ENCODE data around the gene DUOX2. TPM values are rescaled to one million over a fixed set of nuclear protein-coding genes. Genes with fewer than 3 reads are reported as not detected.
"Not testable (repeated sequence)": the region's sequence is repeated elsewhere in the genome, so short reads cannot be mapped to it uniquely, and the experiment has no call there.

DUOX2 gene
- polyA plus RNA-seq, 4 donors, result 0.03 to 0.05 (median 0.05) TPM; not detected in 1

DNA sequence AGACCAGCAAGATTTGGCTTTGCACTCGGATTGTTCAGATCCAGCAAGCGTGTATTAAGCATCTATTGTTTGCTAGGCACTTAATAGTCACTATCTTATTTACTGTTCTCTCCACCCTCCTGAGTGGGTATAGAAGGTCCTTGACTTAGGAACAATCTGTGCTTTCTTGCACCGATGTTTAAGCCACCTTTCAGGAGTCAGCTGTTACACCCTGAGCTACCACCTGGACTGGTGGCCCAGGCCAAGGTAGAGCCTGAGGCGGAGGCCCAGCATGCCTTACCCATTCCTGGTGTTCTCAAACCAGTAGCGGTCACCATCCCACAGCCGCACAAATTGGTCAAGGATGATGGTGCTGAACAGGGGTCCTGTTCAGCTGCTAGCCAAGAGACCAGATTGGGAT is 25.8 kb upstream of the DUOX2 start:
- no peak for DNase-seq (ENCODE audit: low read depth in 4 of 4, low spot score in 2 of 4)

DNA sequence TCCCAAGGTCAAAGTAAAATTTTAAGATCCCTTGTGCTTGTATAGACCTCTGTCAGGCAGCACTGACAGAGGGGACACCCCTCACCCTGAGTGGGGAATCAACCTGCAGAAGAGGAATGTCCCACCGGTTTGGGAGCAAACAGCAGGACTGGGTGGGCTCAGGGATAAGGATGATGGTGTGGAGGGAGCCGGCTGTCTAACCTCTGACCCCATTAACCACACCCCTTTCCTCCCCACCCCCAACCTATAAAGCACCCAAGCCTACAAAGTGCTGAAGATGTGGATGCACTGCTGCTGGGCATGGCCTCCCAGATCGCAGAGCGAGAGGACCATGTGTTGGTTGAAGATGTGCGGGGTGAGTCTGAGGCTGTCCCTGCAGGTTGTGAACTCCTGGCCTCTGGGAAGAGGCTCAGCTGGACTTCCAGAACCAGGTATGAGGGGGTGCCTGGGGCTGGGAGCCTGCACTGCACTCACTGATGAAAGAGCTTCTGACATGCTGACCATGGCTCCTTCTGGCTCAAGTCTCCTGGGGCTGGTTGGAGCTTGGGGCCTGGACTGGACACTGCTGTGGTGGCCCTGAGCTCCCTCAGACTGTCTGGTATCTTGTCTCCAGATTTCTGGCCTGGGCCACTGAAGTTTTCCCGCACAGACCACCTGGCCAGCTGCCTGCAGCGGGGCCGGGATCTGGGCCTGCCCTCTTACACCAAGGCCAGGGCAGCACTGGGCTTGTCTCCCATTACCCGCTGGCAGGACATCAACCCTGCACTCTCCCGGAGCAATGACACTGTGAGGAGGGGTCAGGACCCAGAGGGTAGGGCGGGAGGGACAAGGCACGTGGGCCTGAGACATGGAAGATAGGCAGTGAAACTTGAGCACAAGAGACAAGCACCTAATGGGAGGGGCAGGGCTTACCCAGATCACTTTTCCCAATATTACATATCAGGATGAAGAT is 25.1 kb upstream of the DUOX2 start:
- no peak for DNase-seq (ENCODE audit: low read depth in 4 of 4, low spot score in 2 of 4)

DNA sequence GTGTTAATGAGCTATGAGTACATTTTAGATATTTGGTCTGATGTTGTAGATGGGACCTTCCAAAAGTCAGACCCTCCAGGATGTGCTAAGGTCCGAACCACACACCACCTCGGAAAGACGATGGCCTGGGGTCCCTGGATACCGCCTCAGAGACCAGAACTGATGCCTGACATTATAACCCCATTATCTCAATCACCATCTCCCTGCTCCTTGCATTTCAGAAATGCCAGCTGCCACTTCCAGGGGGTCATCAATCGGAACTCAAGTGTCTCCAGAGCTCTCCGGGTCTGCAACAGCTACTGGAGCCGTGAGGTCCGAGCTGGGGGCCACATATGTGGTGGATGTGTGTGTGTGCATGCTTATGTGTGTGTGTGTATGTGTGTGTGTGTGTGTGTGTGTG is 23.7 kb upstream of the DUOX2 start:
- no peak for DNase-seq (ENCODE audit: low read depth in 4 of 4, low spot score in 2 of 4)

DNA sequence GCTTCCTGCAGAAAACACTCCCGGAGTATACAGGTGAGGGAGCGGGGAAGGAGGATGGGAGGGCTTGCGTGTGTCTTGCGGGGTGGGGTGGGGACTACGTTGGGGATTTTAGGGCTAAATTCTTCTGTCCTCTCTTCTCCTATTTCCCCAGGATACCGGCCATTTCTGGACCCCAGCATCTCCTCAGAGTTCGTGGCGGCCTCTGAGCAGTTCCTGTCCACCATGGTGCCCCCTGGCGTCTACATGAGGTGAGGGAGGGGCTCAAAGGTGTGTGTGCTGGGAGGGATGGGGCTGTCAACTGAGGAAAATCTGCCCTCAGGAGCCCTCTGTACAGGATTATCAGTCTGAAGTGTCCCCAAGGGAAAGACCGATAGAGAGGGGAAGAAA is 22.4 kb upstream of the DUOX2 start:
- DNase-seq (ENCODE audit: low read depth in 4 of 4, low spot score in 2 of 4), result no peak

DNA sequence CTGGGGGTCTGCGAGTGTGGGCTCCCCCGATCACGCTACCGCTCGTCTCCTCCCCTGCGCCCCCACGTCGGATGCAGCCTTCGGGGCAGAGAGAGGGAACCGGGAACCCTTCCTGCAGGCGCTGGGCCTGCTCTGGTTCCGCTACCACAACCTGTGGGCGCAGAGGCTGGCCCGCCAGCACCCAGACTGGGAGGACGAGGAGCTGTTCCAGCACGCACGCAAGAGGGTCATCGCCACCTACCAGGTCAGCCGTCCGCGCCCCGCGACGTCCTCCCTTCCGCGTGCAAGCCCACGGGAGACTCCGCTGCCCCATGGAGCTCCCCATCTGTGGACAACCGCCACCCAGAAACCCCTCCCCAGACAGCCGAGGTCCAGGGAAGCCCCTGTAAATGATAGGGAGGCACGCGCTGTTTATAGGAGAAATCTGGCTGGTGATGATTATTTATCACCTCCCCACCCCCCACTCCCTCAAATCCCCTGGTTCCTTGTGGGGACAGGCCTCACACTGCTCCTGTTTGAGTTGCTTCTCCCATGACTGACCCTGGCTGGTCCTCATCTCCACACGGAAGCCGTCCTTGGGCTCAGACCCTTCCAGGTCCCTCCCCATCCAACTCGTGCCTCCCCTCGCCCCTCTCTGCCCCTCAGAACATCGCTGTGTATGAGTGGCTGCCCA is 21.9 kb upstream of the DUOX2 start:
- DNase-seq (ENCODE audit: low read depth in 4 of 4, low spot score in 2 of 4), result not testable (repeated sequence)

DNA sequence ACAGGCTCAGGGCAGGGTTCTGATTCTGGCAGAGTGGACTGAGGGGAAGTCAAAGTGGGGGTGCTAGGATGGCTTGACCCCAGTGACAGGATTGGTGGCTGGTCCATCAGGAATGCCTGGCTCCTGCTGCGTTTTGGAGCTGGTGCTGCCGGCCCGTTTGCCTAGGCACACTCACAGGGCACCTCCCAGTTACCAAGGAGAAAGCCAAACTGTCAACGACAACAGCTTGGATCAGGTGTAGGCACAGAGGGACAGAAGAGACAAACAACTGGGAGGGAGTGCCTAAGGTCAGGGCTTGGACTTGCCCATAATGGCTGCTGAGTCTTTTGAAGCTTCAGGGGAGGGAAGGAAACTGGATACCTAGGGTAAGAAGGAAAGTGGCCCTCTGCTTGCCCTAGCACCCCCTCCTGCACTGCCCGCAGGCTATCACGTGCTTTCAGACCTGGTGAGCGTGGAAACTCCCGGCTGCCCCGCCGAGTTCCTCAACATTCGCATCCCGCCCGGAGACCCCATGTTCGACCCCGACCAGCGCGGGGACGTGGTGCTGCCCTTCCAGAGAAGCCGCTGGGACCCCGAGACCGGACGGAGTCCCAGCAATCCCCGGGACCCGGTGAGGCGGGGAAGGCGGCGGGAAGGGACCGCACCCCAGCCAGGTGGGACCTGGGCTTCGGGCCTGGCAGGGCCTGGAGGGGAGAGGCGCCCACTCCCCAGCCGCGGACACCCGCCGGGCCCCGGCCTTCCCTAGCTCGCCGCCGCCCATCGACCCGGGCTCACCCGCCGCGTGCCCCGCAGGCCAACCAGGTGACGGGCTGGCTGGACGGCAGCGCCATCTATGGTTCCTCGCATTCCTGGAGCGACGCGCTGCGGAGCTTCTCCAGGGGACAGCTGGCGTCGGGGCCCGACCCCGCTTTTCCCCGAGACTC is 21.0 kb upstream of the DUOX2 start:
- DNase-seq (ENCODE audit: low read depth in 4 of 4, low spot score in 2 of 4), result no peak

DNA sequence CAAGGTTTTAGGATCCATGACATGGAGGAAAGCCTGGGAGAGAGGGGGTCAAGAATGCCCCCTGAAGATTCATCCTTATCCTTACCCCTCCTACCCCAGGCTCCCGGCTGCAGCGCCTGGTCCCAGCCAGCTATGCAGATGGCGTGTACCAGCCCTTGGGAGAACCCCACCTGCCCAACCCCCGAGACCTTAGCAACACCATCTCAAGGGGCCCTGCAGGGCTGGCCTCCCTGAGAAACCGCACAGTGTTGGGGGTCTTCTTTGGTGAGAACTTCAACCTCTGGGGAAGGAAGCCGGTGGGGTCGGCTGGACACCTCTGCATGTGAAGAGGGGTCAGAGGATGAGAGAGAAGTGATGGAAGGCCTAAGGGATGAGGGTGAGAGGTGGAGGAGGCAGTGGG is 20.1 kb upstream of the DUOX2 start:
- no peak for DNase-seq (ENCODE audit: low read depth in 4 of 4, low spot score in 2 of 4)

DNA sequence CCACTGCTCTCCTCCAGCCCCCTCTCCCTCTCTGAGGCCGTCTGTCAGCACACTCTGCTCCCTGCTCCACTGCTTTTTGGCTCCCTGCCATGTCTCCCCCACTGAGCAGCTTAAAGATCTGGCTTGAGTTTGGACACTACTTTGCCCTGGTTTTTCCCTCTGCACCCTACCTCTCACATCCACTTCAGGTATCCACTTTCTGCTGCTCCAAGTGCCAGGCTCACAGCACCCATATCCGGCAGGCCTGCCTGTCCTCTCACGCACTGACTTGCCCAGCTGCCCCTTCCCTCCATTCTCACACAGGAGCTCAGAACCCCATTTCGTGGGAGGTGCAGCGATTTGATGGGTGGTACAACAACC is 19.6 kb upstream of the DUOX2 start:
- no peak for DNase-seq (ENCODE audit: low read depth in 4 of 4, low spot score in 2 of 4)

DNA sequence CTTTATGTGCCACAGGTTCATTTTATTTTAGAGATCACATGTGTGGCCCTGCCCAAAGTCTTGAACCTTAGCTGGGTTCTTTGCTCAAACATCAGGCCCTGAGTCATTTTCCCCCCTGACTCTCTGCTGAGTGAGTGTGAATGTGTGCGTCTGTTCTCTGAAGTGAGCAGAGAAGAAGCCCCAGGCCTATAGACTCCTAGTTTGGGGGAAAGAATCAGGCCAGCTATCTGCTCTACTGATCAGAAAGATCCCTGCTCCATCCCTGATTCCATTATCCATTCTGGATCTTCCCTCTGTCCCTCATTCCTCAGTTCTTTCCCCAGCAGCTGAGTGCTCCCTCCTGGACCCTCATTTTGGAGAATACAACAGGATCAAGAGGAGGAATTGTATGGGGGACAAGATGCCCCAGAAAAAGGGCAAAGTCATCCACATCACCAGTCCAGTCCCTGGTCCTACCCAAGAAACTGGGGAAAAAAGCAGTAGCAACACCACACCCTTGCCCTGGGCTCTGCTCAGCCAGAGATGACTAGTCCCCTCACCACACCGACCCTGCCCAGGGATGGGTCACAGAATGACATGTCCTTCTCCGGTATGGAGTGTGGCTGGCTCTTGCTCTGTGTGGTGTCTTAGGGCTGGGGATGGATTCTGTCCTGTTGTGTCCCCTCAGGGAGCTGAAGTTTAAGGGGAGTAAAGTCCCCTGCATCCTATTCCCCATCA is 19.0 kb upstream of the DUOX2 start:
- no peak for DNase-seq (ENCODE audit: low read depth in 4 of 4, low spot score in 2 of 4)

DNA sequence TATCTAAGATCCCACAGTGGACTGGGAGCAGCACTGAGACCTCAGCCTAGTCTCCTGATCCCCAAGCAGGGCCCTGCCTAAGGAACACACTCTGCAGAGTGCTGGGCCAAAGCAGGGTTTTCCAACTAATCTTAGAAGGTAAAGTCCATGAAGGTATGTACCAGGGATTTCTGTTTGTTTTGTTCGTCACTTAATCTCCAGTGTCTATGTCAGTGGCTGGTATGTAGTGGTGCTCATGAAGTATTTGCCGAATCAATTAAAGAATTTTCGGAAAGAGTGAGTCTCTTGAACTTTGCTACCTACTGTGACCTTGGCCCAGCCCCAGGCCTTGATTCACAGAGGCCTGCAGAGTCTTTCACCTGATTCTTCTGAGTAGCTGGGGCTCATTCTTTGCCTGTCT is 17.5 kb upstream of the DUOX2 start:
- no peak for DNase-seq (ENCODE audit: low read depth in 4 of 4, low spot score in 2 of 4)

DNA sequence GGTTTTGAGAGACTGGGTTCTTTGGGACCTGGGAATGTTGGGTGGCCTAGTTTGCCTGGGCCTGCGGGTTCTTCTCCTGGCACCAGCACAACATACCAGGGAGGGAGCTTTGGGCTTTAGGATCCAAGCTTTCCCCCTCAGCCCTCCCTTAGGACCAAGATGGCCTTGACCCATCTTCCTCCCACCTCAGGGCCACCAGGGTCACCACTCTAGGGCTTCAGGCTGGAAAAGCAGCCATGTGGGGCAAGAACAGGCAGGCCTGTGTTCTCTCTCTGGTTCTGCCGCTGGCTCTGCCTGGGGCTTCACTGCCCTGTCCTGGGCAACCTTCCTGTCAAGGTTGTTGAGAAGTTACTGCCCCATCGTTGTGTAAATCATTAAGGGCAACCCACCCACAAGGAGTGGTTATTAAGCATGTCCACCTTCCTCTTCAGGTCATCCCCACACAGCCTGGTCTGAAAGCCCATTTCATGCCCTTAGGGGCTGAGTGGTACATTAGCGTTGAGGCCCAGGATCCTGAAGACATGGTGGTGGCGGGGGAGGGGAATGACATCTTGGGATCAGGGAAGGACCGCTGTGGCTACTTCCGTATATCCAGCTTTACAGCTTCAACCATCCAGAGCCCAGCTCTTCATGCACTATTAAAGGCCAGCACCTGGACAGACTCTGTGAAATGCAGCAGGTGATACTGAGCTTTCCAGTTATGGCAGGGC is 16.5 kb upstream of the DUOX2 start:
- DNase-seq (ENCODE audit: low read depth in 4 of 4, low spot score in 2 of 4), result no peak

DNA sequence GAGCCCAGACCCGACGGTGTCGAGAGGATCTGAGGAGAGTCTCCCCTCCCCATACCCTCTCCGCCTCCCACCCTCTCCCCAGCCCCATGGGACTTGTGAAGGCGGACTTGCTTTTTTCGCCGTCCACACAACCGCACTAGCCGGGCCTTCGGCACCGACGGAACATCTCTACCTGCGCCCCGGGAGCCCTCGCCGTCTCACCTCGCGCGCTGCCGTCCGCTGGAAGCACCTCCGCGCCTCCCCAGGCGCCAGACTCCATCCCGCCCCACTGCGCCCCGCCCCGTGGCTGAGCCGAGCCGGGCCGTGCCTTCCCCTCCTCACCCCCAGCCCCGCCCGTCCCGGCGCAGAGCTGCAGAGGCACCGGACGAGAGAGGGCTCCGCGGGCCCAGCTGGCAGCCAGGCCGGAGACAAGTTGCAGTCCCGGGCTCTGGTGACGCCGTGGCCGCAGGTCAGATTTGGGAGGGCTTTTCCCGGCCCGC is 15.7 kb upstream of the DUOX2 start, which contains the start of the genes DUOX1 and DUOXA1:
TSS of gene DUOX1 (plus strand) at position 344 of the 479 bp plus-strand sequence. CDS start 1,973 bp downstream, outside the sequence.
TSS of gene DUOXA1 (minus strand) at position 229 of the 479 bp plus-strand sequence. CDS start 6,865 bp downstream, outside the sequence.
- no peak for DNase-seq (ENCODE audit: low read depth in 4 of 4, low spot score in 2 of 4)

DNA sequence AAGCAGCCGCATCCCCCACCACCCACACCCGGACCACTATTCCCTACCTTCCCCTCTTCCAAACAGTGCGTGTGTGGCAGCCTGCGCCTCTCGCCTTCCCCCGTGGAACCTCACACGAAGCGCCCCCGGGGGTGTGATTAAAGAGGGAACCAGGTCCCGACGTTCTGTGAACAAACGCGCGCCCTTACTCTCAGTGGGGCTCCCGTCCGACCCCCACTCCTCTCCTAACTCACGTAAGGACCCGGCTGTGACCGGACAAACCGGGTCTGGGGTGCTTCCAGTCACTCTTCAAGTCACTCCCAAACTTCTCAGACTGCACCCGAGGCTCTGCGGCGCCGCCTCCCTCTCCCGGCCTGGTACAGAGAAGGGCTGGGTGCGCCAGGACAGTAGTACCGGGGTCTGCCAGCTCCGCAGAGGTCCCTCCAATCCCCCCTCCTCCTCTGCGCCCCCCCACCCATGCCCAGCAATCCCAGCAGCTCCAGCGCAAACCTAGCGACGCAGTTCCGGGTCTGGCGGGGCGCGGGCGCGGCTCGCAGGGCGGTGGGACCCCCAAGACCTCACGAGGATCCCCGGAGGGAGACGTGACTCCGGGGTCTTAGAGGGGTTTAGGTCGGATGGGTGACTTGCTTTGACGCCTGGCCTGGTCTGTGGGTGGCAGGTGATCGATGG is 15.1 kb upstream of the DUOX2 start:
- no peak for DNase-seq (ENCODE audit: low read depth in 4 of 4, low spot score in 2 of 4)

DNA sequence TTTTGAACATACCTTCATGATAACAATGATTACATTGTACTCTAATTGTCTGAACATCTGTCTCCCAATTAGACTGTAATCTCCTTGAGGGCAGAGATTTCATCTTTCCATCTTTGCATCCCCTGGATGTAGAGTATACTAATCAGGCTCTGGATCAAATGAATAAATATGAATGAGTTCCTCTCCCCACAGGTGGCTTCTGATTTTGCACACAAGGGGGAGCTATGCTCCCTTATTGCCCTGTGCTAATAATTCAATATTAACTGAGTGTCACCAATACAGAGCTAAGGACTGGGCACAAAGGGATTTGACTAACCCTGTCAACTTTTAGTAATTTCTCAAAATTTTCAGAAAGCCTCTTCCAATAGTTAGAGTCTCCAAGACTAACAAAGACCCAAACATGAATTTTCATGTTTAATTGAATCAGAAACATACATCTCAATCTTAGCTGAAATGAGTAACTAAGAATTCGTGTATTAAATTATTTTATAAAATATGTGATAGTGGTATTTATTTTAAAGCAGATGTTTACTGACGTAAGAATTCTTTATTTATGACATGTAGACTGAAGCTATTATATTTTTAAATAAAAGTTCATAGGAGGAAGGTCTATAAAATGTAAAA is 12.7 kb upstream of the DUOX2 start:
- no peak for DNase-seq (ENCODE audit: low read depth in 4 of 4, low spot score in 2 of 4)

DNA sequence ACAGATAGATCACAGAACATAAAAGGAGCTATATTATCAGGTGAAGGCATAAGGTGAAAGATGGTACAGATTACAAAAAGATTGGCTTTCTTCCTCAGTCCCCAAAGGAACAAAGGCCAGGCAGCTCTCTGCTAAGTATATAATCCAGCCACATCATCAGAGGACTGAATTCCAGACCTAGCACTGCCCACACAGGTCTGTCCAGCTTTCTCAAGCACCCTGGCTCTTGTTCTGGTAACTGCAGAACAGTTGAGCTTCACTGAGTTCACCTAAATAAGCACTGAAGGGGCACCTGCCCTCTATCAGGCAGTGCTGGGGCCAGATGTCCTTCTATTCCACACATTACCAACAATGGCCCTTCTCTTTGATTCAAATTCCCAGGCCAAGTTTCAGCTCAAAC is 9.4 kb upstream of the DUOX2 start:
- DNase-seq (ENCODE audit: low read depth in 4 of 4, low spot score in 2 of 4), result no peak

DNA sequence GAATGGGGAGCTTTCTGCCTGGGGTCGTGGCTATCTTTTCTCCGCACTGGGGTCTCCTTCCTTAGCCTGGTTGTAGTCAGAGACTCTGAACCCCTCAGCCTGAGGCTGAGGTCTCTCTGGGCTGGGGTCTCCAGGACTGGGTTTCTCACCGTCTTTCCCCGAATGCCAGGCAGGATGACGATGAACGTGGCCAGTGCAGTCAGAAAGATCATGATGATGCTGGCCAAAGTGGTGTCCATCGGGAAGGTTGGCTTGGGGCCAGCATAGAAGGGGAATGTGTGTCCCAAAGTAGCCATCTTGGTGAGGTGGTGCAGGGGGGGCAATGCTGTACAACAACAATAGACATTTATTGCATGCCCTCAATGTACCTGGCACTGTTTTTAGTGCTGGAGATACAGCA is 8.7 kb upstream of the DUOX2 start:
- no peak for DNase-seq (ENCODE audit: low read depth in 4 of 4, low spot score in 2 of 4)

DNA sequence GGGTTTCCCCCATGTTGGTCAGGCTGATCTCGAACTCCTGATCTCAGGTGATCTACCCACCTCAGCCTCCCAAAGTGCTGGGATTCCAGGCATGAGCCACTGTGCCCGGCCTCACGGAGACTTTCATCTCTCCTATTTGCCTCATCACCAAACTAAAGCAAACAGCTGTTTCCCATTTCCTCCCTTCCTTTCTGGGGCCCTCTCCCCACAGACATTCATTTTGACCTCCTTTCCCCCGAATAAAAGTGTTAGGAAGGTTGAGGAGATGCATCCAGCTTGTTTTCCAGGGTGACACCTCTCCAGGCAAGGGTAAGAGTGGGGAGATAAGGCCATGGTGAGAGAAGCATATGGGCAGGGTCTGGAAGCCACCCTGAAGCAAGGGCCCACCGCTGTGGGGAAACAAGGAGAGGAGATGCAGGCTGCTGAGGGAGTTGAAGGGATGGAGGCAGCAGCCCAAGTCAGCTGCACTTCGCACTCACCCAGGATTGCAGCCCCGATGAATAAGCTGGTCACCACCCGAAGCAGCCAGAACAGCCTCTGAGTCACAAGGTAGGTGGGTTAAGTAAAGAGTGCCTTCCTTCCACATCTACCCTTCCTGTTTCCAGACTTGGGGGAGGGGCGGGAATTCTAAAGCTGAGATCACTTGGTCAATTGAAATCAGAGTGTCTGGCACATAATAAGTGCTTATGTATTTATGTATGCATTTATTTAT is 7.9 kb upstream of the DUOX2 start:
- DNase-seq (ENCODE audit: low read depth in 4 of 4, low spot score in 2 of 4), result no peak

DNA sequence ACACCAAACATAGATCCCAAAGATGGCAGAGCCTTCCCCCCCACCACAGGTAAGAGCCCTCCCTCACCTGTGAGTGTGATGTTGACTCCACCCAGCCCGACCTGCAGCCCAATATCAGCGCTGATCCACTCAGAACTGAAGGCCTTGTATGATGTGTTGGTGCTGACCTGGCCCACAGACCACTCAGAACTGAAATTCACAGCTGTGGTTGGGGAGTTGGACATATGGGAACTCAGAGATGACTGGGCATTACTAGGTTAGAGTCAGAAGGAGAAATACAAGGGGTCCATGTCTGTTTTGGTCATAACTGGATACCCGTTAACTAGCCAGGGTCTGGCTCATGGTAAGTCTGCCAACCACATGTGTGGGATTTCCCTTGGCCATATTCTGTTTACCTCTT is 7.0 kb upstream of the DUOX2 start:
- DNase-seq (ENCODE audit: low read depth in 4 of 4, low spot score in 2 of 4), result no peak

Measured in left renal cortex interstitium (tissue), 4 donors.